PC-9 (cell line): ENCODE data around the gene HS3ST3A1.

ENCODE experiments used
- CTCF ChIP-seq: fragments of 200-600 bp; sonication (generic); conservative IDR thresholded peaks from 2 replicates; pipeline ENCODE4 v1.6.1; 2017; ENCODE audit warnings: mixed run types, antibody characterized with exemption, mild to moderate bottlenecking, moderate library complexity
- EZH2 ChIP-seq: fragments of 200-600 bp; sonication (generic); IDR thresholded peaks from 2 replicates; pipeline ENCODE4 v1.8.0; 2017; ENCODE audit warnings: antibody characterized with exemption, low read depth

- TF ChIP-seq CTCF (no peak), EZH2 (no peak)
Observed at GRCh38 chr17:13646411-13646810, 44.7 kb upstream of the HS3ST3A1 start.
